ENCODE results near the gene DPP6. TPM values are rescaled to one million over a fixed set of nuclear protein-coding genes. Genes with fewer than 3 reads are reported as not detected.

DPP6 gene
- total RNA-seq, 2 donors from 2014 or later: 0.05 to 38.7 TPM

GRCh38 chr7:154743206-154743605 lies 691.0 kb downstream of the DPP6 start:
- Histone ChIP-seq H3K4me3 (no peak overlapping the region), H3K9me3 (no peaks in the 10 kb centered on the region), H3K36me3 (no peaks in the 10 kb centered on the region), H3K27ac (no peak overlapping the region), H3K27me3 (replicated peaks; ENCODE audit: insufficient read depth) (no peaks in the 10 kb centered on the region), H3K4me1 (replicated peaks) (no peaks in the 10 kb centered on the region)
- intact Hi-C loops (cut with DNase I): no loop called here
- TF ChIP-seq CTCF (IDR thresholded peaks at IDR 0.05) (no peak), POLR2A (IDR thresholded peaks at IDR 0.05) (no peak), POLR2AphosphoS5 (IDR thresholded peaks at IDR 0.05) (no peak)
- 80% methylated on average over 5 of the region's 5 CpGs for WGBS
- DNase-seq (ENCODE audit: low spot score): no peak

GRCh38 chr7:154744256-154744860 lies 692.2 kb downstream of the DPP6 start:
- intact Hi-C loops (cut with DNase I): no loop called here
- WGBS: 26% methylated on average over 15 of the region's 15 CpGs
- no peak for DNase-seq (ENCODE audit: low spot score)

GRCh38 chr7:154744861-154745258 lies 692.7 kb downstream of the DPP6 start:
- TF ChIP-seq POLR2A (IDR thresholded peaks at IDR 0.05): no peak
- no peak for TF ChIP-seq POLR2AphosphoS5 (IDR thresholded peaks at IDR 0.05)
- TF ChIP-seq CTCF (IDR thresholded peaks at IDR 0.05): no peak
- WGBS: 54% methylated on average over 3 of the region's 3 CpGs
- Histone ChIP-seq H3K36me3 (no peaks in the 10 kb centered on the region), H3K27ac (no peak overlapping the region), H3K9me3 (no peaks in the 10 kb centered on the region), H3K27me3 (replicated peaks; ENCODE audit: insufficient read depth) (no peaks in the 10 kb centered on the region), H3K4me1 (replicated peaks) (no peaks in the 10 kb centered on the region), H3K4me3 (no peak overlapping the region)
- intact Hi-C loops (cut with DNase I): no loop called here
- no peak for DNase-seq (ENCODE audit: low spot score)

More at GRCh38 chr7:154744256-154744860, 692.2 kb downstream of the DPP6 start:
- TF ChIP-seq POLR2A (IDR thresholded peaks at IDR 0.05) (no peak), CTCF (IDR thresholded peaks at IDR 0.05) (peak; percentile 48 to 71 (median 58))
- Histone ChIP-seq H3K27ac (no peak overlapping the region), H3K9me3 (no peaks in the 10 kb centered on the region), H3K27me3 (replicated peaks; ENCODE audit: insufficient read depth) (no peaks in the 10 kb centered on the region), H3K36me3 (no peaks in the 10 kb centered on the region), H3K4me3 (no peak overlapping the region), H3K4me1 (replicated peaks) (no peaks in the 10 kb centered on the region)

- Histone ChIP-seq H3K4me3 (no peak overlapping the region), H3K27ac (no peak overlapping the region), H3K9me3 (no peaks in the 10 kb centered on the region), H3K4me1 (replicated peaks) (no peaks in the 10 kb centered on the region), H3K27me3 (replicated peaks; ENCODE audit: insufficient read depth) (no peaks in the 10 kb centered on the region), H3K36me3 (no peaks in the 10 kb centered on the region)
- intact Hi-C loops (cut with DNase I): no loop called here
- TF ChIP-seq POLR2A (IDR thresholded peaks at IDR 0.05) (no peak), POLR2AphosphoS5 (IDR thresholded peaks at IDR 0.05) (no peak), CTCF (IDR thresholded peaks at IDR 0.05) (no peak)
- 26% methylated on average over 5 of the region's 5 CpGs for WGBS
- no peak for DNase-seq (ENCODE audit: low spot score)
Observed at GRCh38 chr7:154746571-154747360, 694.6 kb downstream of the DPP6 start.
